ENCODE results near the gene ZNF541. TPM values are rescaled to one million over a fixed set of nuclear protein-coding genes. Genes with fewer than 3 reads are reported as not detected.
A peak's percentile ranks its signal among the peaks of the same experiment; 100 is the strongest.

The ZNF541 gene
- total RNA-seq, 1 donor from 2014 or later = not detected

DNA sequence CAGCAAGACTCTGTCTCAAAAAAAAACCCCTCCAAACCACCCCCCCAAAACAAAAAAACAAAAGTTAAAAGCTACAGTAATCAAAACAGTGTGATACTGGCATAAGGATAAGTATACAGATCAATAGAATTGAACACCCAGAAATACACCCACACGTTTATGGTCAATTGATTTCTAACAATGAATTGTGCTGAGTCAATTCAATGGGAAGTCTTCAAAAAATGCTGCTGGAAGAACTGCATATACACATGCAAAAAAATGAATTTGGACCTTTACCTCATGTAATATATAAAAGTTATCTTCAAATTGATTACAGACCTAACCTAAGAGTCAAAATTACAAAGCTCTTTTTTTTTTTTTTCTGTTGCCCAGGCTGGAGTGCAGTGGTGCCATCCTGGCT is 38.3 kb downstream of the ZNF541 start:
- DNase-seq (ENCODE audit: low spot score) = no peak
- Mint-ChIP-seq H3K4me3 (ENCODE audit: unreplicated experiment) (no peak overlapping the region), H3K9me3 (ENCODE audit: unreplicated experiment) (no peaks in the 10 kb centered on the region), H3K4me1 (ENCODE audit: unreplicated experiment) (peaks cover 7% of the 10 kb centered on the region), H3K36me3 (ENCODE audit: low read depth, unreplicated experiment) (peaks cover 4% of the 10 kb centered on the region), H3K27me3 (ENCODE audit: unreplicated experiment) (peaks cover 6% of the 10 kb centered on the region), H3K27ac (ENCODE audit: unreplicated experiment) (no peak overlapping the region)
- no peak for TF ChIP-seq CTCF (IDR thresholded peaks at IDR 0.05; ENCODE audit: unreplicated experiment)

DNA sequence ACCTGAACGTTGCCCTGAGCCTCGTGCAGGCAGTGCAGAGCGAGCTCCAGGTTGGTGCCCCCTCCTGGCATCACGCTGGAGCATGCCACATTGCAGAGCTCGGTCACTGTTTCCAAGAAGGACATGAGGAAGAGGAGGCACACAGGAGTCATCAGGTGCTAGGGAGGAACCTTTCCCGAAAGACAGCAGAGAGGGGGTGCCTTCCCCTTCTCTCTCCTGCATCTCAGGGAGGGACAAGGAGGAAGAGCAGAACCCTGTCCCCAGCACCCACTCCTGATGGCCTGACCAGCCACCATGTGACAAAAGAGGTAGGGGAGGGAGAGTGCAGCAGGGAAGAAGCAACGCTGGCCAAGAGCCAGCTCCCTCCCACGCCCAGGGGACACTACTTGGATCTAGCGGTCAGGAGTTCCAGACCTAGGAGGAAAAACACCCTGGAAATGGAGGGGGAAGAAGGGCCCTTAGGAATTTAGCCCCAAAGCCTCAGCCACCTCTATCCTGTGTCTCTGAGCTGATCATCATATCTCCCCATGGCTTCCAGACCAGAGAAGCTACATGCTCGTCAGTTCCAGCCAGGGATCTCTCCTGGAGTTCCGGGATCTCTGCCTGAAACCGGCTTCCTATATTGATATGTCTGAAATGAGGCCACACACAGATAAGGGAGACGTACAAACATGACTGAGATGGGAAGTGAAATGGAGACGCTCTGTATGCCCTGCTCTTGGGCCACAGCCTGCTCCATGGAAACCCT is 41.1 kb downstream of the ZNF541 start:
- Mint-ChIP-seq H3K9me3 (ENCODE audit: unreplicated experiment) (no peaks in the 10 kb centered on the region), H3K27ac (ENCODE audit: unreplicated experiment) (no peak overlapping the region), H3K27me3 (ENCODE audit: unreplicated experiment) (peaks cover 1% of the 10 kb centered on the region), H3K4me1 (ENCODE audit: unreplicated experiment) (no peaks in the 10 kb centered on the region), H3K36me3 (ENCODE audit: low read depth, unreplicated experiment) (peaks cover 4% of the 10 kb centered on the region), H3K4me3 (ENCODE audit: unreplicated experiment) (no peak overlapping the region)
- DNase-seq (ENCODE audit: low spot score) = no peak
- no peak for TF ChIP-seq CTCF (IDR thresholded peaks at IDR 0.05; ENCODE audit: unreplicated experiment)

- Mint-ChIP-seq H3K27me3 (ENCODE audit: unreplicated experiment) (no peaks in the 10 kb centered on the region), H3K27ac (ENCODE audit: unreplicated experiment) (no peak overlapping the region), H3K36me3 (ENCODE audit: low read depth, unreplicated experiment) (no peaks in the 10 kb centered on the region), H3K9me3 (ENCODE audit: unreplicated experiment) (no peaks in the 10 kb centered on the region), H3K4me3 (ENCODE audit: unreplicated experiment) (no peak overlapping the region), H3K4me1 (ENCODE audit: unreplicated experiment) (no peaks in the 10 kb centered on the region)
- DNase-seq (ENCODE audit: low spot score) = no peak
- no peak for TF ChIP-seq CTCF (IDR thresholded peaks at IDR 0.05; ENCODE audit: unreplicated experiment)
Measured at GRCh38 chr19:47529018-47529742, 43.8 kb downstream of the ZNF541 start.

DNA sequence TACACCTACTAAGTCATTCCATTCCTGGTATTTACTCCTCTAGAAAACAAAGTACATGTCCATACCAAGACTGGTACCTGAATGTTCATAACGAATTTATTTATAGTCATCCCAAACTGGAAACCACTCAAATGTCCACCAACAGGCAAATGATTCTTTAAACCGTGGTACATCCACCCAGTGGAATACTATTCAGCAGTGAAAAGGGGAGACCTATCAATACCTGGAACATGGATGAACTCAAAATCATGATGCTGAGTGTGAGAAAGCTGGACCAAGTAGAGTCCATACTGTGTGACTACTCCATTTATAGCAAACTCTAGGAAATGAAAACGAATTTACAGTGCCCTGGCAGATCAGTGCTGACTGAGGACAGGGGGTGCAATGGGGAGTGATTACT is 46.1 kb downstream of the ZNF541 start:
- H3K9me3 Mint-ChIP-seq (ENCODE audit: unreplicated experiment) = no peaks in the 10 kb centered on the region
- TF ChIP-seq CTCF (IDR thresholded peaks at IDR 0.05; ENCODE audit: unreplicated experiment) = no peak
- H3K36me3 Mint-ChIP-seq (ENCODE audit: low read depth, unreplicated experiment) = no peaks in the 10 kb centered on the region
- no peak overlapping the region for H3K4me3 Mint-ChIP-seq (ENCODE audit: unreplicated experiment)
- no peaks in the 10 kb centered on the region for H3K27me3 Mint-ChIP-seq (ENCODE audit: unreplicated experiment)
- DNase-seq (ENCODE audit: low spot score) = no peak
- H3K4me1 Mint-ChIP-seq (ENCODE audit: unreplicated experiment) = peaks cover 10% of the 10 kb centered on the region
- H3K27ac Mint-ChIP-seq (ENCODE audit: unreplicated experiment) = no peak overlapping the region

GRCh38 chr19:47523473-47523872 is 49.5 kb downstream of the ZNF541 start:
- H3K27ac Mint-ChIP-seq (ENCODE audit: unreplicated experiment) = peak overlapping the region; percentile 87
- H3K4me1 Mint-ChIP-seq (ENCODE audit: unreplicated experiment) = peaks cover 13% of the 10 kb centered on the region
- H3K9me3 Mint-ChIP-seq (ENCODE audit: unreplicated experiment) = no peaks in the 10 kb centered on the region
- DNase-seq (ENCODE audit: low spot score) = no peak
- H3K4me3 Mint-ChIP-seq (ENCODE audit: unreplicated experiment) = no peak overlapping the region
- peaks cover 2% of the 10 kb centered on the region for H3K27me3 Mint-ChIP-seq (ENCODE audit: unreplicated experiment)
- H3K36me3 Mint-ChIP-seq (ENCODE audit: low read depth, unreplicated experiment) = no peaks in the 10 kb centered on the region
- TF ChIP-seq CTCF (IDR thresholded peaks at IDR 0.05; ENCODE audit: unreplicated experiment) = no peak
